GM12874 (cell line): ENCODE measurements around the gene RFWD3.
A peak's percentile ranks its signal among the peaks of the same experiment; 100 is the strongest.

Experiments used
- CTCF ChIP-seq: IDR thresholded peaks from 2 replicates; pipeline ENCODE4 v1.5.1; 2011; ENCODE audit warnings: low read depth, mild to moderate bottlenecking, control low read depth, low read length, moderate library complexity; ENCODE audit not compliant: insufficient read depth

The RFWD3 gene

GRCh38 chr16:74666425-74667254 is at the start of gene RFWD3:
Gene RFWD3 (minus strand): TSS chr16:74666877. CDS start chr16:74661449, 5,428 bp downstream.
- TF ChIP-seq CTCF = no peak

GRCh38 chr16:74716355-74716754 is 49.7 kb upstream of the RFWD3 start:
- no peak for TF ChIP-seq CTCF

GRCh38 chr16:74713876-74714275 is 47.2 kb upstream of the RFWD3 start:
- TF ChIP-seq CTCF = no peak

GRCh38 chr16:74713325-74713724 is 46.6 kb upstream of the RFWD3 start:
- no peak for TF ChIP-seq CTCF

- no peak for TF ChIP-seq CTCF
Observed at GRCh38 chr16:74711938-74712337, 45.3 kb upstream of the RFWD3 start.

- no peak for TF ChIP-seq CTCF
Observed at GRCh38 chr16:74710401-74710800, 43.7 kb upstream of the RFWD3 start.

- peak; percentile 88 for TF ChIP-seq CTCF
Observed at GRCh38 chr16:74709441-74709877, 42.8 kb upstream of the RFWD3 start.
